Cardiac fibroblast (primary cell): ENCODE results near the gene USH2A.

ENCODE experiments used
- DNase-seq, 2 donors: peaks; one replicate each; pipeline versions ENCODE4 v3.0.0 to v3.0.0-alpha.2; 2010; ENCODE audit warnings: low read depth in 2 of 2
- H3K4me3 ChIP-seq, 2 donors: replicated peaks in 1 of 2; 1 replicate in 1 of 2; 2 replicates in 1 of 2; pipeline ENCODE4 v1.5.1; 2011; ENCODE audit warnings: low read depth in 2 of 2, low read length in 2 of 2, mild to moderate bottlenecking in 2 of 2, moderate library complexity in 1 of 2
- CTCF ChIP-seq: IDR thresholded peaks from one replicate; pipeline ENCODE4 v1.5.1; 2011; ENCODE audit warnings: low read depth, mild to moderate bottlenecking, low read length, inconsistent platforms

USH2A gene

GRCh38 chr1:215767761-215768160, 655.5 kb downstream of the USH2A start:
- no peak for DNase-seq
- no peak overlapping the region for H3K4me3 ChIP-seq
- TF ChIP-seq CTCF = no peak

GRCh38 chr1:215766521-215766920, 656.7 kb downstream of the USH2A start:
- H3K4me3 ChIP-seq = no peak overlapping the region
- DNase-seq = no peak
- TF ChIP-seq CTCF = no peak

- no peak for DNase-seq
- no peak for TF ChIP-seq CTCF
- no peak overlapping the region for H3K4me3 ChIP-seq
Observed at GRCh38 chr1:215765833-215766232, 657.4 kb downstream of the USH2A start.

- no peak for TF ChIP-seq CTCF
- no peak for DNase-seq
- H3K4me3 ChIP-seq = no peak overlapping the region
Observed at GRCh38 chr1:215761446-215761845, 661.8 kb downstream of the USH2A start.

- H3K4me3 ChIP-seq = no peak overlapping the region
- no peak for TF ChIP-seq CTCF
- no peak for DNase-seq
Observed at GRCh38 chr1:215754112-215754511, 669.1 kb downstream of the USH2A start.

- no peak for TF ChIP-seq CTCF
- peak; percentile 3 to 71 for DNase-seq
- H3K4me3 ChIP-seq = no peak overlapping the region
Observed at GRCh38 chr1:215749414-215749813, 673.8 kb downstream of the USH2A start.

GRCh38 chr1:215748431-215748830, 674.8 kb downstream of the USH2A start:
- no peak for DNase-seq

More at GRCh38 chr1:215748431-215748830, 674.8 kb downstream of the USH2A start:
- no peak for TF ChIP-seq CTCF
- H3K4me3 ChIP-seq = no peak overlapping the region
